Natural killer cell (primary cell): Measurements from ENCODE around the gene KLHL11. TPM values are rescaled to one million over a fixed set of nuclear protein-coding genes. Genes with fewer than 3 reads are reported as not detected.
A peak's percentile ranks its signal among the peaks of the same experiment; 100 is the strongest.

Source experiments
- ATAC-seq, 3 donors: fragments of 150-1000 bp in 2 of 3; fragments of 200-7000 bp in 1 of 3; cut with Tn5 transposase; 1 replicate in 1 of 3; 2 replicates in 2 of 3; pipeline ENCODE4 v1.10.0; 2021; ENCODE audit warnings: mild to moderate bottlenecking in 2 of 3, moderate library complexity in 2 of 3
- DNase-seq, 2 donors: peaks; one replicate each; pipeline versions ENCODE4 v3.0.0 to v3.0.0-alpha.2; 2013 to 2021; ENCODE audit warnings: mixed read lengths in 1 of 2
- H3K27ac ChIP-seq: one replicate; pipeline ENCODE4 v1.5.1; 2013; ENCODE audit warnings: mild to moderate bottlenecking, low read length
- H3K27me3 ChIP-seq: one replicate; pipeline ENCODE4 v1.6.1; 2013; ENCODE audit warnings: low read length; ENCODE audit not compliant: control insufficient read depth, insufficient read depth
- H3K36me3 ChIP-seq: one replicate; pipeline ENCODE4 v1.6.1; 2013; ENCODE audit warnings: low read length; ENCODE audit not compliant: control insufficient read depth, insufficient read depth
- H3K4me1 ChIP-seq: one replicate; pipeline ENCODE4 v1.6.1; 2013; ENCODE audit warnings: low read length; ENCODE audit not compliant: control insufficient read depth, insufficient read depth
- H3K4me3 ChIP-seq: one replicate; pipeline ENCODE4 v1.5.1; 2013; ENCODE audit warnings: low read length
- H3K9me3 ChIP-seq: one replicate; pipeline ENCODE4 v1.6.1; 2013; ENCODE audit warnings: low read length; ENCODE audit not compliant: control insufficient read depth, insufficient read depth
- H3K27ac Mint-ChIP-seq, 2 donors: one replicate each; pipeline ENCODE4 v1.8.0; 2022; ENCODE audit warnings: mild to moderate bottlenecking in 2 of 2, mixed read lengths in 2 of 2, moderate library complexity in 1 of 2
- H3K27me3 Mint-ChIP-seq, 2 donors: one replicate each; pipeline ENCODE4 v1.8.0; 2022; ENCODE audit warnings: low read depth in 2 of 2, mixed read lengths in 2 of 2
- H3K36me3 Mint-ChIP-seq: one replicate; pipeline ENCODE4 v1.8.0; 2022; ENCODE audit warnings: mixed read lengths
- H3K4me1 Mint-ChIP-seq, 2 donors: one replicate each; pipeline ENCODE4 v1.8.0; 2022; ENCODE audit warnings: mixed read lengths in 2 of 2
- H3K4me3 Mint-ChIP-seq: one replicate; pipeline ENCODE4 v1.8.0; 2022; ENCODE audit warnings: mild to moderate bottlenecking, moderate library complexity, mixed read lengths
- H3K9me3 Mint-ChIP-seq, 2 donors: one replicate each; pipeline ENCODE4 v1.8.0; 2022; ENCODE audit warnings: mixed read lengths in 2 of 2
- WGBS: methylation state at CpG from one replicate; pipeline ENCODE4 v1.1.7; 2013; ENCODE audit warnings: missing lambda C conversion rate; ENCODE audit not compliant: insufficient coverage; 5-methylcytosine and 5-hydroxymethylcytosine counted together
- intact Hi-C: fragments of 100-400 bp; cut with micrococcal nuclease; formaldehyde crosslinking; loops from one replicate; pipeline ENCODE4 v1.14.2; 2022
- total RNA-seq, 4 donors: library from RNA; stranded (reverse); fragments of 120-200 nt in 1 of 4; gene quantifications; one replicate each; pipeline versions ENCODE4 v1.2.3 to v1.2.4, GENCODE V29; 2013 to 2022
- TF ChIP-seq, protein P1 (sequence below): fragments of 200-600 bp; IDR thresholded peaks from one replicate; pipeline ENCODE4 v1.8.0; 2022; ENCODE audit warnings: antibody characterized with exemption

The KLHL11 gene, protein sequence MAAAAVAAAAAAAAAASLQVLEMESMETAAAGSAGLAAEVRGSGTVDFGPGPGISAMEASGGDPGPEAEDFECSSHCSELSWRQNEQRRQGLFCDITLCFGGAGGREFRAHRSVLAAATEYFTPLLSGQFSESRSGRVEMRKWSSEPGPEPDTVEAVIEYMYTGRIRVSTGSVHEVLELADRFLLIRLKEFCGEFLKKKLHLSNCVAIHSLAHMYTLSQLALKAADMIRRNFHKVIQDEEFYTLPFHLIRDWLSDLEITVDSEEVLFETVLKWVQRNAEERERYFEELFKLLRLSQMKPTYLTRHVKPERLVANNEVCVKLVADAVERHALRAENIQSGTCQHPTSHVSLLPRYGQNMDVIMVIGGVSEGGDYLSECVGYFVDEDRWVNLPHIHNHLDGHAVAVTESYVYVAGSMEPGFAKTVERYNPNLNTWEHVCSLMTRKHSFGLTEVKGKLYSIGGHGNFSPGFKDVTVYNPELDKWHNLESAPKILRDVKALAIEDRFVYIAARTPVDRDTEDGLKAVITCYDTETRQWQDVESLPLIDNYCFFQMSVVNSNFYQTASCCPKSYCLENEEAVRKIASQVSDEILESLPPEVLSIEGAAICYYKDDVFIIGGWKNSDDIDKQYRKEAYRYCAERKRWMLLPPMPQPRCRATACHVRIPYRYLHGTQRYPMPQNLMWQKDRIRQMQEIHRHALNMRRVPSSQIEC
- total RNA-seq = 10 to 100 TPM; 19.4 to 29.0 (median 28.2) TPM
- 21.6 TPM for total RNA-seq (2013)

GRCh38 chr17:41864836-41865595, at the start of gene KLHL11:
TSS of gene KLHL11 (minus strand) at chr17:41865423. CDS start at chr17:41865370, 53 bp downstream.
- Histone ChIP-seq H3K4me3 (peak within 1 kb of the TSS; percentile 86), H3K4me1 (peaks cover 27% of the 10 kb centered on the region), H3K27ac (peak within 1 kb of the TSS; percentile 81), H3K9me3 (no peaks in the 10 kb centered on the region), H3K27me3 (no peaks in the 10 kb centered on the region), H3K36me3 (peaks cover 13% of the 10 kb centered on the region)
- Mint-ChIP-seq H3K27ac (no peak within 1 kb of the TSS), H3K4me1 (peaks cover 16 to 17% of the 10 kb centered on the region in 2 donors), H3K4me3 (no peak within 1 kb of the TSS), H3K27me3 (no peaks in the 10 kb centered on the region), H3K36me3 (no peaks in the 10 kb centered on the region), H3K9me3 (no peaks in the 10 kb centered on the region)
- ATAC-seq (peak; percentile 91 to 97 (median 93)), DNase-seq (peak; percentile 83 to 94)
- WGBS = under 1% methylated on average over 90 of the region's 90 CpGs
- TF ChIP-seq, protein P1, sequence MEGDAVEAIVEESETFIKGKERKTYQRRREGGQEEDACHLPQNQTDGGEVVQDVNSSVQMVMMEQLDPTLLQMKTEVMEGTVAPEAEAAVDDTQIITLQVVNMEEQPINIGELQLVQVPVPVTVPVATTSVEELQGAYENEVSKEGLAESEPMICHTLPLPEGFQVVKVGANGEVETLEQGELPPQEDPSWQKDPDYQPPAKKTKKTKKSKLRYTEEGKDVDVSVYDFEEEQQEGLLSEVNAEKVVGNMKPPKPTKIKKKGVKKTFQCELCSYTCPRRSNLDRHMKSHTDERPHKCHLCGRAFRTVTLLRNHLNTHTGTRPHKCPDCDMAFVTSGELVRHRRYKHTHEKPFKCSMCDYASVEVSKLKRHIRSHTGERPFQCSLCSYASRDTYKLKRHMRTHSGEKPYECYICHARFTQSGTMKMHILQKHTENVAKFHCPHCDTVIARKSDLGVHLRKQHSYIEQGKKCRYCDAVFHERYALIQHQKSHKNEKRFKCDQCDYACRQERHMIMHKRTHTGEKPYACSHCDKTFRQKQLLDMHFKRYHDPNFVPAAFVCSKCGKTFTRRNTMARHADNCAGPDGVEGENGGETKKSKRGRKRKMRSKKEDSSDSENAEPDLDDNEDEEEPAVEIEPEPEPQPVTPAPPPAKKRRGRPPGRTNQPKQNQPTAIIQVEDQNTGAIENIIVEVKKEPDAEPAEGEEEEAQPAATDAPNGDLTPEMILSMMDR = no peak
- intact Hi-C loops = loop anchor here (1.0 kb wide), 1 partner anchor 54 kb away; no protein-coding TSS in a partner anchor

- Histone ChIP-seq H3K4me3 (no peak overlapping the region), H3K9me3 (no peaks in the 10 kb centered on the region), H3K27ac (no peak overlapping the region), H3K4me1 (peaks cover 20% of the 10 kb centered on the region), H3K27me3 (no peaks in the 10 kb centered on the region), H3K36me3 (peaks cover 31% of the 10 kb centered on the region)
- H3K36me3 Mint-ChIP-seq = no peaks in the 10 kb centered on the region
- no peaks in the 10 kb centered on the region for H3K27me3 Mint-ChIP-seq
- peak overlapping the region in 1 of 2 donors; percentile 56 for H3K27ac Mint-ChIP-seq
- DNase-seq = no peak
- TF ChIP-seq, protein P1 = no peak
- no peak overlapping the region for H3K4me3 Mint-ChIP-seq
- WGBS = 93% methylated on average over 5 of the region's 5 CpGs
- ATAC-seq = no peak
- peaks cover 41 to 49% of the 10 kb centered on the region in 2 donors for H3K4me1 Mint-ChIP-seq
- intact Hi-C loops = no loop called here
- no peaks in the 10 kb centered on the region for H3K9me3 Mint-ChIP-seq
Measured at GRCh38 chr17:41915020-41915419, 49.8 kb upstream of the KLHL11 start.

DNA sequence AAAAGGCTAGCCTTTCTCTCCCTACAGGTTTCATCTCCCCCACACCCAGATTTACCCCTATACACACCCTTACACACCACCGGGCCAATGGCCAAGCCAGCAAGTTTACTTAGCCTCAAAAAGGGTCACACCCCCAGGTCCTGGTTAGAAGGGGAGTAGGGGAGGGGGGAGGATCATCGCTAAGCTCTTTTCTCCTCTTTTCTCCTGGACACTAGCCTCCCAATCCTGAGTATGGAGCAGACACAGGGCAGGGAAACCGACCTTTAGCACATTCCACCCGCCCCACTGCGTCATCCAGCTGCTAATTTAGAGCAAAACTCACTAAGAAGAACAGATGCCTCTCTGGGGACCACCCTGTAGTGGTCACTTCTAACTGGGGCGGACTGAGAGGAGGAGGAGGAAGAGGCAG, 49.1 kb upstream of the KLHL11 start:
- Mint-ChIP-seq H3K27me3 (no peaks in the 10 kb centered on the region), H3K27ac (peak overlapping the region in 1 of 2 donors; percentile 56), H3K4me3 (no peak overlapping the region), H3K9me3 (no peaks in the 10 kb centered on the region), H3K4me1 (peaks cover 41 to 49% of the 10 kb centered on the region in 2 donors), H3K36me3 (no peaks in the 10 kb centered on the region)
- H3K27me3 ChIP-seq = no peaks in the 10 kb centered on the region
- peaks cover 16% of the 10 kb centered on the region for H3K4me1 ChIP-seq
- intact Hi-C loops = no loop called here
- DNase-seq (no peak), ATAC-seq (no peak)
- H3K9me3 ChIP-seq = no peaks in the 10 kb centered on the region
- no peak overlapping the region for H3K27ac ChIP-seq
- WGBS = 93% methylated on average over 4 of the region's 6 CpGs
- H3K36me3 ChIP-seq = peaks cover 37% of the 10 kb centered on the region
- H3K4me3 ChIP-seq = no peak overlapping the region
- TF ChIP-seq, protein P1 = no peak
